GM19099 (cell line): ENCODE data around the gene CETN2.

ENCODE experiments used
- POLR2A ChIP-seq: IDR thresholded peaks from 3 replicates; pipeline ENCODE4 v1.6.1; 2011; ENCODE audit warnings: low read depth; ENCODE audit not compliant: insufficient read length; ENCODE audit errors: extremely low read depth

CETN2 gene

GRCh38 chrX:152814048-152814447 lies 16.5 kb downstream of the CETN2 start:
- no peak for TF ChIP-seq POLR2A

GRCh38 chrX:152813206-152813605 lies 17.4 kb downstream of the CETN2 start:
- TF ChIP-seq POLR2A = no peak

DNA sequence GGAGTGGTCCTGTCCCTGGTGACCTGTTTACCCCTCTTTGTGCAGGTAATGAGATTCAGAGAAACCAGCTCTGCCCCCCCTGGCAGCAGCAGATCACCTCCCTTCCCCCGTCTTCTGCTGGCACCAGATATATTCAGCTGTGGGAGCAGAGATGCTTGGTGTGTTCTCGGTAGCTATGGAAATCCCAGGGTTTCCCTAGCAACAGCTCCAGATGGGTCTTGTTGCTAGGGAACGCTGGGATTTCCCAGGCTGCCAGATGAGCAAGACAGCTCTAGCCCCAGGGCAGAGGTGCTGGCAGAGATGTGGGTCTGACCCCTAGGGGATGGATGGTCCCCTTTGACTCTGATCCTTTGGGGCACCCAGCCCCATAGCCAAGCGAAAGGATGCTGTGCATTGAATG lies 20.2 kb downstream of the CETN2 start:
- TF ChIP-seq POLR2A = no peak

DNA sequence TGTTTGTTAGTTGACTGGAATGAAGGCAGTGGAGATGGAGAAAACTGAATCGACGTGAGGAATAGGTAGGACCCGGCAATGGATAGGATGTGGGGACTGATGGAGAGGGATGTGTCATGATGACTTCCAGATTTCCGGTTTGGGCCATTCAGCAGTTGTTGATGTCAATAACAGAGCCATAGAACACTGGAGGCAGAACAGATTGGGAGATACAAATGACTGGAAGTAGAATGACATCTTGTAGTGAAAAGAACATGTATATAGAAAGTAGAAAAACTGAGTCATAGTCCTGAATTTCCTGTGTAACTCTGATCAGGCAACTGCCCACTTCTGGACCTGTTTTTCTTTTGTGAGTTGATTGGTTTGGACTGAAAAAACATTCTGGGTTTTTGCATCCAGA lies 24.5 kb downstream of the CETN2 start:
- no peak for TF ChIP-seq POLR2A

- TF ChIP-seq POLR2A = no peak
These were observed 31.6 kb downstream of the CETN2 start for GRCh38 chrX:152798945-152799344.
